Ishikawa (cell line): ENCODE measurements around the gene MZB1.

Experiments
- CEBPB ChIP-seq: IDR thresholded peaks from 2 replicates; pipeline ENCODE4 v1.6.1; 2012
- EGR1 ChIP-seq: IDR thresholded peaks from 2 replicates; pipeline ENCODE4 v1.6.1; 2012
- EP300 ChIP-seq: IDR thresholded peaks from 2 replicates; pipeline ENCODE4 v1.6.1; 2012; ENCODE audit warnings: borderline replicate concordance
- RAD21 ChIP-seq: IDR thresholded peaks from 2 replicates; pipeline ENCODE4 v1.6.1; 2012; ENCODE audit warnings: low read depth
- TAF1 ChIP-seq: IDR thresholded peaks from 2 replicates; pipeline ENCODE4 v1.6.1; 2012; ENCODE audit warnings: low read depth, mild to moderate bottlenecking
- TCF12 ChIP-seq: IDR thresholded peaks from 2 replicates; pipeline ENCODE4 v1.6.1; 2012; ENCODE audit warnings: low read depth
- TEAD4 ChIP-seq: IDR thresholded peaks from 2 replicates; pipeline ENCODE4 v1.6.1; 2012
- YY1 ChIP-seq: IDR thresholded peaks from 2 replicates; pipeline ENCODE4 v1.6.1; 2012; ENCODE audit warnings: low read depth
- TF ChIP-seq, protein P1 (sequence below): IDR thresholded peaks from 2 replicates; pipeline ENCODE4 v1.6.1; 2012; ENCODE audit warnings: low read depth, mild to moderate bottlenecking
- TF ChIP-seq, protein P2 (sequence below): IDR thresholded peaks from 2 replicates; pipeline ENCODE4 v1.6.1; 2012

DNA sequence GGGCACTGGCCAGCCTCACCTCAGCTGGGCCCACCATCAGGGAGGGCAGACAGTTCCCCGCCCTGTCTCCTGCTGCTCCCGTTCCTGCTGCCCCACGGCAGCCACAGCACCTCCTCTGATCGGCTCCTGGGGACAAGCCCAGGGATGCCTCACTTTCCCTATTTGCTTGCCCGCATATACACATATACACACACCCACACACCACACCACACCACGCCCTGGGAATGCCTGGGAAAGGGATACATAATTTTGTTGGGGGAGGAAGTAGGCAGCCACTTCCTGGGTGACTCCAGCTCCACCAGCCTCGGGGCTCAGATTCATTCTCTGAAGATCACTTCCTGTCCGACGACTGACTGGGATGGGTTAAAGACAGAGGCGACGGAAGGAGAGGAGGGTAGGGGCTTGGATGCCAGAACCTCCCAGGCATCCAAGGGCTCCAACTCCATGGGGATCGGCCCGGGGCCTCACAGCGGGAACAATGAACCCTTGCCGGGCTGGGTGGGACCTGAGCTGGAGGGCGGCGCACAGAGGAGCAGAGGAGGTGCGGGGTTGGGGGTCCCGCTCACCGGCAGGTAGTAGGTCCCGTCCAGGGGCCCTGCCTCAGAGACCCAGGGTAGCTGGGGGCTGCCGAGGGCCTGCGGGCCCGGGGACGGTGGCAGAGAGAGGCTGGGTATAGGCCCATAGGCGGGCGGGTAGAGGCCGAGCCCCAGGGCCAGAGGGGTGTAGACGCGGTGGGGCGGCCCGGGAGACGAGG, 2.0 kb upstream of the MZB1 start:
- TF ChIP-seq, protein P1, sequence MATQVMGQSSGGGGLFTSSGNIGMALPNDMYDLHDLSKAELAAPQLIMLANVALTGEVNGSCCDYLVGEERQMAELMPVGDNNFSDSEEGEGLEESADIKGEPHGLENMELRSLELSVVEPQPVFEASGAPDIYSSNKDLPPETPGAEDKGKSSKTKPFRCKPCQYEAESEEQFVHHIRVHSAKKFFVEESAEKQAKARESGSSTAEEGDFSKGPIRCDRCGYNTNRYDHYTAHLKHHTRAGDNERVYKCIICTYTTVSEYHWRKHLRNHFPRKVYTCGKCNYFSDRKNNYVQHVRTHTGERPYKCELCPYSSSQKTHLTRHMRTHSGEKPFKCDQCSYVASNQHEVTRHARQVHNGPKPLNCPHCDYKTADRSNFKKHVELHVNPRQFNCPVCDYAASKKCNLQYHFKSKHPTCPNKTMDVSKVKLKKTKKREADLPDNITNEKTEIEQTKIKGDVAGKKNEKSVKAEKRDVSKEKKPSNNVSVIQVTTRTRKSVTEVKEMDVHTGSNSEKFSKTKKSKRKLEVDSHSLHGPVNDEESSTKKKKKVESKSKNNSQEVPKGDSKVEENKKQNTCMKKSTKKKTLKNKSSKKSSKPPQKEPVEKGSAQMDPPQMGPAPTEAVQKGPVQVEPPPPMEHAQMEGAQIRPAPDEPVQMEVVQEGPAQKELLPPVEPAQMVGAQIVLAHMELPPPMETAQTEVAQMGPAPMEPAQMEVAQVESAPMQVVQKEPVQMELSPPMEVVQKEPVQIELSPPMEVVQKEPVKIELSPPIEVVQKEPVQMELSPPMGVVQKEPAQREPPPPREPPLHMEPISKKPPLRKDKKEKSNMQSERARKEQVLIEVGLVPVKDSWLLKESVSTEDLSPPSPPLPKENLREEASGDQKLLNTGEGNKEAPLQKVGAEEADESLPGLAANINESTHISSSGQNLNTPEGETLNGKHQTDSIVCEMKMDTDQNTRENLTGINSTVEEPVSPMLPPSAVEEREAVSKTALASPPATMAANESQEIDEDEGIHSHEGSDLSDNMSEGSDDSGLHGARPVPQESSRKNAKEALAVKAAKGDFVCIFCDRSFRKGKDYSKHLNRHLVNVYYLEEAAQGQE = no peak
- TF ChIP-seq EP300 (no peak), TAF1 (no peak), TEAD4 (no peak), YY1 (no peak), RAD21 (no peak), CEBPB (no peak), TCF12 (no peak), EGR1 (no peak)
- TF ChIP-seq, protein P2, sequence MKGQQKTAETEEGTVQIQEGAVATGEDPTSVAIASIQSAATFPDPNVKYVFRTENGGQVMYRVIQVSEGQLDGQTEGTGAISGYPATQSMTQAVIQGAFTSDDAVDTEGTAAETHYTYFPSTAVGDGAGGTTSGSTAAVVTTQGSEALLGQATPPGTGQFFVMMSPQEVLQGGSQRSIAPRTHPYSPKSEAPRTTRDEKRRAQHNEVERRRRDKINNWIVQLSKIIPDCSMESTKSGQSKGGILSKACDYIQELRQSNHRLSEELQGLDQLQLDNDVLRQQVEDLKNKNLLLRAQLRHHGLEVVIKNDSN = no peak
